Measurements from ENCODE around the gene ELMO1.

Gene ELMO1

GRCh38 chr7:36906956-36907635 is 541.6 kb downstream of the ELMO1 start:
- DNase-seq (ENCODE audit: low read depth), result no peak

GRCh38 chr7:36906448-36906847 is 542.2 kb downstream of the ELMO1 start:
- no peak for DNase-seq (ENCODE audit: low read depth)

DNA sequence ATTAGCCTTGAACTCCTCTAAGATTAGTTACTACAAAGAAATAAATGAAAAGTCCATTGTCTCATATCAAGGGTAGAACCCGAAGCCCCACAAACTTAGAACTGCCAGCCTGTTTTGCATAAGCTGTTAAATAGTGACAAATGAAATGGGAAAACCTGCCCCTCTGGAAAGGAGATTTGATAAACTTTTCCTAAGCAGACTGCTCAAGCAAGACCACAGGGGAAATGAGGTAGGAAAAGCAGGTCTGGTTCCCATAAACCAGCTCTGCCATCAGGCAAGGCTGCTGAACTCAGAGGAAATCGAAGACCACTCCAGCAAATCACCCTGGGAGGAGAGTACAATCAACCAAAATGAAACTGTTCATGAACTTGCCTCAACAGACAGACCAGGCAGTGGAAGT is 542.8 kb downstream of the ELMO1 start:
- DNase-seq (ENCODE audit: low read depth), result no peak

- no peak for DNase-seq (ENCODE audit: low read depth)
Observed at GRCh38 chr7:36904802-36905201, 543.9 kb downstream of the ELMO1 start.

- DNase-seq (ENCODE audit: low read depth), result no peak
Observed at GRCh38 chr7:36904101-36904500, 544.6 kb downstream of the ELMO1 start.

DNA sequence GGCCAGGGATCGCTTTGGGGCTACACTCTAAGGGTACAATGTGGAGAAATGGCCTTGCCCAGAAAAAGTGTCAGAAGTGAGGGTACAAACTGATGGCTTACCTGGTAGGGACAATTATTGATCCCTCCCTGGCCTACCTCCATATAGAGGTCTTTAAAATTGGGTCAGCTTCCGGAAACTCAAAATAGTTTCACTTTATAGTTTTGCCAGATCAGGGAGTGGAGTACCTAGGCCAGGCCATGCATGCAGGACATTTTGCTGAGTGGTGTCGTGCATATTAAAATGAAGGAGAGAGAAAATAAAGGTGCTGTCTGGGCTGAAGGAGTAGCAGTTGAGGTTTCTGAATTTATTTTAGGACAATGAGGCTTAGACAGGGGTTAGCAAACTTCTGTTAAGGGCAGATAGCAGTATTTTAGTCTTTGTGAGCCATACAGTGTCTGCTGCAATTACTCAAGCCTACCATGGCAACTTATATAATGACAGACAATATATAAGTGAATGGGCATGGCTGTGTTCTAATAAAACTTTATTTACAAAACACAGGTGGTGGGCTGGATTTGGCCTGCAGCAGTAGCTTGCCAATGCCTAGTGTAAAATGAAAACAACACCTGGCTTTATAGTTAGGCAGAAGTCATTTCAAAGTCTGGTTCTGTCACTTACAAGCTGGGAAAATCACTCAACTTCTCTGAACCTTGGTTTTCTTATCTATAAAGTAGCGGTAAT is 547.5 kb downstream of the ELMO1 start:
- no peak for DNase-seq (ENCODE audit: low read depth)

- DNase-seq (ENCODE audit: low read depth), result no peak
Observed at GRCh38 chr7:36898186-36898585, 550.5 kb downstream of the ELMO1 start.

- no peak for DNase-seq (ENCODE audit: low read depth)
Observed at GRCh38 chr7:36896956-36897590, 551.6 kb downstream of the ELMO1 start.

DNA sequence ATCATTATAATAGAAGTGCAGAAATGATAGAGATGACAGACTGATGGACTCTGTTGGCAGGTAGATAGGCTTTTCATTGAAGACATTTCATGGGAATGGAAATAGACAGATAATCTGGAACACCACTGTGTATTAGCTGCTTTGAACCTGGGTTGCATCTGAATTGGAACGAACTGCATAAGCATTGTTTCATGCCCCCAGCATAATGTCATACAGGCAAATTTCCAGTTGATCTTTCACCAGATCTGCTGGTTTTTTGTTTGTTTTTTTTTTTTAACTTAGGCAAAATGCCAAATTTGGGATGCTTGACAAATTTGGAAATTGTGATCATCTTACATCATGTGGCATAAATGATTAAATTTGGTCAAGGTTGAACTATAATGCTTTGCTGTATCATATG is 552.2 kb downstream of the ELMO1 start:
- no peak for DNase-seq (ENCODE audit: low read depth)

DNA sequence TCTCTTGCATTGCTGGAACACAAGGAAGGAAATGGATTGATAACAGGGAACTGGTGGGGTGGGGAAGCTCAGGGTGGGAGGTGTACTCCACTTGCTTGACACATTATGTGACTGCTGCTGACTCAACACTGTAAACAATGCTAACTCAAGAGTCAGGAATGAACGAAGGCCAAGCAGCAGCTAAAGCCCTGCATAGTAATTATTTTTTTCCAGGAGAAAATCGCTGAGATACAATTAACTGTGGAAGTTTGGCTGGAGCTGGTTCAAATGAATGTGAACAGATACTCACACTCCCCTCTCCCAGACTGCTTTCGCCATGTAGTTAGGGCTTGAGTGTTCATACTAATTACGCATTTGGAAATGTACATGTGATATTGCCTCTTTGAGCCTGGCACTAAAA is 553.5 kb downstream of the ELMO1 start:
- no peak for DNase-seq (ENCODE audit: low read depth)

DNA sequence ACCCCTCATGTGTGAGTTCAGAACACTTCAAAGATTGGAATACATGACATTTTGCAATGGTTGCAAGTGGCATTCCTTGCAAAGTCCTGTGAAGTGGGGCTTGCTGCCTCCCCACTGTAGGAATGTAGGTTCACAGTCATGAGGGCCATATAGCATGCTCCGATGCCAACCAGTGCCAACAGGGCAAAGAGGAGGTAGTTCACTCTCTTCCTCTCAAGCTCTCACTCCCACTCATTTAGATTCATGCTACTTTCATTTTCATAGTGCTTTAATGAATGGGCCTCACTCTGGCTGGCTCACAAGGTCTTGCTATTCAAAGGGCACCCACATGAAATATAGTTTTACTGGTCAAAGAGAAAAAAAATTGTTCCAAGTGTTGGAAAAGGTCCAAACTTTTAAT is 554.5 kb downstream of the ELMO1 start:
- no peak for DNase-seq (ENCODE audit: low read depth)

GRCh38 chr7:36889182-36889581 is 559.5 kb downstream of the ELMO1 start:
- no peak for DNase-seq (ENCODE audit: low read depth)

DNA sequence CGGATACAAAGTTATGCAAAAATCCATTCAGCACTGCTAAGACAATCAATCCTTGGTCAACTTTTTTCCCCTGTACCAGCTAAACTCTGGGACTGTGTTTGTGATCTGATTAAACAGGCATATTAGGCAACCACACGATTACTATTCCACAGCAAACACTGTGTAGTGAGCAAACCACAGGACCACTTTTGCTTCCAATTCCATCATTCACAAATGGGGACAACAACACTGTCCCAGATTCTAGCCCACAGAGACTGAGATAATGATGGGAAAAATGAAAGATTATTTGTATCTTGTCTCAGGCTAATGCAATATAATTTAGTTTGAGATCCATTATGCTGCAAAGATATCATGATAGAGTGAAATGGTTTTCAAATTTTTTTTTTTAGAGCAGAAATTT is 560.7 kb downstream of the ELMO1 start:
- no peak for DNase-seq (ENCODE audit: low read depth)

DNA sequence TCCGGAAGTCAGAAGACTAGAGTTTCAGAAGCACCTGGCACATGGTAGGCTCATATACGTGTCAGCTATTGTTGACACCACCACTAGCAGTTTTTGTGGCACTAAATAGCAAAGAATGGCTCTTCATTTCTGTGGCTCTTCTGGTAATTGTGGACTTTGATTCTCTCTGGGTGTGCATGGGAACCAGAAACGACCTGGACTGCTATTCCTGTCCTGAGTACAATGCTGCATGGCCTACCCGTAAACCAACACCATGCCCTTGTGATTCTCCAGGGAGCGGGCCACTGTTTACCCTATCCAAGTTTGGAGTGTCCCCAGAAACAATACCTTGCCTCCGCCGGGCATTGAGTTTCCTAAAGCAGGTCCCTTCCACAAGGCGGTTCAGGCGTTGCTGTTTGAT is 561.4 kb downstream of the ELMO1 start:
- no peak for DNase-seq (ENCODE audit: low read depth)

- no peak for DNase-seq (ENCODE audit: low read depth)
Observed at GRCh38 chr7:36884910-36885309, 563.8 kb downstream of the ELMO1 start.

DNA sequence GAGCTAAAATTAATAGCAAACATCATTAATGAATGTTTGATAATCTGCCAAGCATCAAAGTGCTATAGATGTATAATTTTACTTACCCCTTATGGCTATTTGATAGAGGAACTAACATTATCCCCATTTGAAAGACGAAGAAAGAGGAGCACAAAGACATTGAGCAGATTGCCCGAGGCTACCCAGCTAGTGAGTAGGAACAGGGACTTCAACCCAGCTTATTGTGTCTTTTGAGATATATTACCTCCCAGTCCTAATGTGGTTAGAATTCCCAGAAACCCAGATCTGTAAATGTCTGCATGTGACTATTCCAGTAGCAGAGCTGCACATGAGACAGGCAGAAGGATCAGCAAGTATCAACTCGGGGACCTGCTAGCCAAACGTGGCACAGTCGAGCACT is 564.3 kb downstream of the ELMO1 start:
- DNase-seq (ENCODE audit: low read depth), result no peak

DNA sequence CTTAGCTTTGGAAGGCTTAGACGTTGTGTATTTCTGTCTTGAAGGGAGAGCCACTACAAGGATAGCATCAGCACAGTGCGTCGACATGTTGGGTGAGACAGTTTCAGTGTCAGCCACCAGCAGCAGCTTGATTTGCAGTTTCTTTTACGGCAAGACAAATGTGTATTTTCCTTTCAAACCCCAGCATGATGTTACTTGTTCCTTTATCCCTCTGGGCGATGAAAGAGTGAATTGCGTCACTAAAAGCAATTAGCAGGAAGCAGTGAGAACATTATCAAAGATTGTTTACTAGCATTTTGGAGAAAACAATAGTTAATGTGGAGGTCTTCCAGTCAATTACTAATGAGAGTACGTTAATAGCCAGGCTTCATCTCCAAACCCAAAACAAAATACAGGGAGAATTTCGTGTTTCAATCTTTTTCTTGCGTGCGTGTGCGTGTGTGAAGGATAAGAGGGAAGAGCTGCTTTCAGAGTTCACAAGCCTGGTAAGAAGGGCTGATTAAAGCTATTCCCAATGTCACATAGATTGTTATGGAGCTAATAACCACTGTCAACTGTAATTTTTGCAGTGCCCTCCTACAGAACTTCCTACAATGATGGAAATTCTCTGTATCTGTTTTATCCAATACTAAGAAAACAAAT is 567.3 kb downstream of the ELMO1 start:
- no peak for DNase-seq (ENCODE audit: low read depth)

GRCh38 chr7:36880108-36880507 is 568.6 kb downstream of the ELMO1 start:
- DNase-seq (ENCODE audit: low read depth), result no peak

- no peak for DNase-seq (ENCODE audit: low read depth)
Observed at GRCh38 chr7:36879021-36879420, 569.6 kb downstream of the ELMO1 start.

DNA sequence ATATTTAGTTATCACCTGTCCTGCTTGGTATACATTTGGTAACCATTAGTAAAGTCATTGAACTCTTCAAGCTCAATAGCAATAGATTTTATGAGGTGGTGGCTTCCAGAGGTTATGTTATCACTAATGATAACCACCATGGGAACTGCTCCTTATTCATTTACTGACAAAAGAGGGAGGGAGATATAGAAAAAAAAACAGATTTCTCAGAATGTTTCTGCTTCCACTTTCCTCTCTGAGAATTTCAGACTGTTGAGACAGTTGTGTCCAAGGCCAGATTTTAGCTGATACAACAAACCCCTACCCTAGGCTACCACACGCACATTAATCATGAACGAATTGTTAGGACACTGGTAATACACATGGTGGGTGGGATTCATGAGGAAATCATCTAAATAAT is 570.4 kb downstream of the ELMO1 start:
- DNase-seq (ENCODE audit: low read depth), result no peak

GRCh38 chr7:36875794-36876193 is 572.9 kb downstream of the ELMO1 start:
- no peak for DNase-seq (ENCODE audit: low read depth)

DNA sequence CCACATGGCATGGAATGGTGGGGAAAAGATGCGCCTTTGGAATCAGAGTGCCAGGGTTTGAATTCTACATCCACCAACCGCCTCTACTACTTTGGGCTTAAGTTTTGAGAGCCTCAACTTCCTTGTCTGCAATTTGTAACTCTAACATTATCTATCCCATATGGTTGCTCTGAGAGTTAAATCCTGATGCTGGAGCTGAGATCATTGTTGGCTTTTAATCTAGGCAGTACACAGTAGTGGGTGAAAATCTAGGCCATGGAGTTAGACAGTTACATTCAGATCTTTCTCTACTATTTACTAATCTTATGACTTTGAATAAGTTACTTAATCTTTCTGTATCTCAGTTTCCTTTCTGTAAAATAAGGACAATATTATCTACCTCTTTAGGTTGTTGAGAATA is 574.6 kb downstream of the ELMO1 start:
- no peak for DNase-seq (ENCODE audit: low read depth)

DNA sequence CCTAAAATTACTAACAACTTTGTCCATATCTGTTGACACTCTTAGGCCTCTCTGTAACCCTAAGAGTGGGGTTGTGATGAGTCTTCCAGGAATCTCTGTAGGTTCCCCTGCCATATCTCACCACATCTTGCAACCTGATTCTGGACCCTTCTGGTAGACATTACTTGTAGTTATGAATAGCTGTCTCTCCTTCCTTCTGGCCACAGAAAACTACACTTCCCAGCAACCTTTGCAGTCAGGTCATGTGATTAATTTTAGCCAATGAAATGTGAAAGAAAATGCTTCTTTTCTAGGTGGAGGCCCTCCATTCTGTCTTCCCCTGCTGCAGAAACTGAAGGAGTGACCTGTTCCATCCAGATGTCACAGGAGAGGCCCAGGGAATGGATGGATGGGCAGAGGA is 576.8 kb downstream of the ELMO1 start:
- DNase-seq (ENCODE audit: low read depth), result no peak

Measured in stimulated activated CD8-positive, alpha-beta memory T cell treated with anti-CD3 and anti-CD28 coated beads, Interleukin-4, amount 100 ng/mL, for 24 hours (primary cell).